Chondrocyte (in vitro differentiated cells): Measurements from ENCODE around the gene ADARB1. TPM values are rescaled to one million over a fixed set of nuclear protein-coding genes. Genes with fewer than 3 reads are reported as not detected.

Source experiments
- DNase-seq: peaks from one replicate; pipeline ENCODE4 v3.0.0; 2021; ENCODE audit warnings: mixed read lengths, low spot score
- H3K27ac Mint-ChIP-seq: one replicate; pipeline ENCODE4 v1.8.0; 2021; ENCODE audit warnings: mild to moderate bottlenecking, moderate library complexity, mixed read lengths; ENCODE audit not compliant: unreplicated experiment
- H3K27me3 Mint-ChIP-seq: 2 replicates; pipeline ENCODE4 v1.8.0; 2021; ENCODE audit warnings: low read depth, mixed read lengths
- H3K36me3 Mint-ChIP-seq: 2 replicates; pipeline ENCODE4 v1.8.0; 2021; ENCODE audit warnings: low read depth, mixed read lengths
- H3K4me1 Mint-ChIP-seq: 2 replicates; pipeline ENCODE4 v1.8.0; 2021; ENCODE audit warnings: low read depth, mild to moderate bottlenecking, mixed read lengths
- H3K4me3 Mint-ChIP-seq: one replicate; pipeline ENCODE4 v1.8.0; 2021; ENCODE audit warnings: mild to moderate bottlenecking, moderate library complexity, mixed read lengths; ENCODE audit not compliant: unreplicated experiment
- H3K9me3 Mint-ChIP-seq: 2 replicates; pipeline ENCODE4 v1.8.0; 2021; ENCODE audit warnings: low read depth, mixed read lengths
- total RNA-seq: library from RNA; stranded (reverse); gene quantifications from 3 replicates; pipeline ENCODE4 v1.2.1, GENCODE V29; 2021
- TF ChIP-seq, protein P1 (sequence below): fragments of 200-600 bp; sonication (generic); IDR thresholded peaks from 2 replicates; pipeline ENCODE4 v1.5.0; 2021; ENCODE audit warnings: antibody characterized with exemption, mild to moderate bottlenecking, moderate library complexity

Gene ADARB1
- total RNA-seq, 1 donor from 2014 or later, result 92.8 TPM

DNA sequence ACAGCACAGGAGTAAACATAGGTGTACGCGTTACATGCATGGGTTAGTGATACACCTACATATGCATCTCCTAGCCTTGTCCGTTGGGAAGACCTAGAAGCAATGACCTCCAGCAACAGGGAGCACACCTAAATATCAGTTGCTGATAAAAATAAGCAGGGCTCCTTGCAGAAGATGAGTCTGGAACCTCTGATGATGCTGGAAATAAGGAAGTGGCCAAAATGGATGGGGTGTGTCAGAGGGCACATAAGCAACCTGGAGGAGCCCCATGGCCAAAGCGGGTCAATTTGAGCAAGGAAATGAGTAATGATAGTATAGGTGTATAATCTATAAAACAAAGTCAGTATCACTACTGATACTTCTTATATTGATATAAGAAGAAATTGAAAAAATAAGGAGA lies 13.7 kb downstream of the ADARB1 start:
- Mint-ChIP-seq H3K36me3 (peaks cover 6% of the 10 kb centered on the region), H3K9me3 (no peaks in the 10 kb centered on the region), H3K4me3 (no peak overlapping the region), H3K4me1 (peaks cover 16% of the 10 kb centered on the region), H3K27ac (no peak overlapping the region), H3K27me3 (no peaks in the 10 kb centered on the region)
- TF ChIP-seq, protein P1, sequence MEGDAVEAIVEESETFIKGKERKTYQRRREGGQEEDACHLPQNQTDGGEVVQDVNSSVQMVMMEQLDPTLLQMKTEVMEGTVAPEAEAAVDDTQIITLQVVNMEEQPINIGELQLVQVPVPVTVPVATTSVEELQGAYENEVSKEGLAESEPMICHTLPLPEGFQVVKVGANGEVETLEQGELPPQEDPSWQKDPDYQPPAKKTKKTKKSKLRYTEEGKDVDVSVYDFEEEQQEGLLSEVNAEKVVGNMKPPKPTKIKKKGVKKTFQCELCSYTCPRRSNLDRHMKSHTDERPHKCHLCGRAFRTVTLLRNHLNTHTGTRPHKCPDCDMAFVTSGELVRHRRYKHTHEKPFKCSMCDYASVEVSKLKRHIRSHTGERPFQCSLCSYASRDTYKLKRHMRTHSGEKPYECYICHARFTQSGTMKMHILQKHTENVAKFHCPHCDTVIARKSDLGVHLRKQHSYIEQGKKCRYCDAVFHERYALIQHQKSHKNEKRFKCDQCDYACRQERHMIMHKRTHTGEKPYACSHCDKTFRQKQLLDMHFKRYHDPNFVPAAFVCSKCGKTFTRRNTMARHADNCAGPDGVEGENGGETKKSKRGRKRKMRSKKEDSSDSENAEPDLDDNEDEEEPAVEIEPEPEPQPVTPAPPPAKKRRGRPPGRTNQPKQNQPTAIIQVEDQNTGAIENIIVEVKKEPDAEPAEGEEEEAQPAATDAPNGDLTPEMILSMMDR, result no peak
- no peak for DNase-seq

DNA sequence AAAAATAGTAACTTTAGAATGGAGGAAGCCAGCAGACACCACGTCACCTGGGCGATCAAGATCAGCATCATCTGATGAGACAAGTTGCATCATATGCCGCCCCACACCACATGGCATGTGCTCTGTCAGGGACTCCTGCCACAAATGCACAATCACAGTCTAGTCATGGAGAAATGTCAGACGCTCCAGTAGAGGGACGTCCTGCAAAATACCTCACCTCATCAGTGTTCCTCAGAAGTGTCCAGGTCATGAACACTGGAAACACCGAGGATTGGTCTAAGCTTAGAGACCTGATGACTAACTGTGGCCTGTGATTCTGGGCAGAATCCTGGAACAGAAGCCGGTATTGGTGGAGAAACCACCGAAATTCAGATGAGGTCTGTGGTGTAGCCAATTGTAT lies 14.3 kb downstream of the ADARB1 start:
- Mint-ChIP-seq H3K36me3 (peaks cover 6% of the 10 kb centered on the region), H3K27ac (no peak overlapping the region), H3K4me3 (no peak overlapping the region), H3K27me3 (no peaks in the 10 kb centered on the region), H3K4me1 (peaks cover 16% of the 10 kb centered on the region), H3K9me3 (no peaks in the 10 kb centered on the region)
- DNase-seq, result no peak
- TF ChIP-seq, protein P1, result no peak

DNA sequence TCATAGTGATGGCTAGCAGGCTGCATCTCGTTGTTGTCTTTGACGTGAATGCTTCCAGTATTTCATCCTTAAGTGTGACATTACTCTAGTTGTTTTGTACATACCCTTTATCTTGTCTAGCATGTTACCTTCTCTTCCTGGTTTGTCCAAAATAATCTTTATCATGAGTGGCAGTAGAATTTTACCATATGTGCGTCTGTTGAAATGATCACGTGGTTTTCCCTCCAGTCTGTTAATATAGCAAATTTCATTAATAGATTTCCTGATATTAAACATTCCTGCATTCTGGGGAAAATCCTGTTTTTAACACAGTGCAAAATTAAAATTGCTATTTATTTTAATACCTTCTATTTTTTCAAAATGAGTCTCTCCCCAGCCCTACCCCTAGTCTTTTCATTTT lies 15.6 kb downstream of the ADARB1 start:
- peaks cover 15% of the 10 kb centered on the region for H3K4me1 Mint-ChIP-seq
- H3K27me3 Mint-ChIP-seq, result no peaks in the 10 kb centered on the region
- peaks cover 4% of the 10 kb centered on the region for H3K36me3 Mint-ChIP-seq
- TF ChIP-seq, protein P1, result no peak
- DNase-seq, result no peak
- H3K27ac Mint-ChIP-seq, result no peak overlapping the region
- H3K9me3 Mint-ChIP-seq, result no peaks in the 10 kb centered on the region
- H3K4me3 Mint-ChIP-seq, result no peak overlapping the region

DNA sequence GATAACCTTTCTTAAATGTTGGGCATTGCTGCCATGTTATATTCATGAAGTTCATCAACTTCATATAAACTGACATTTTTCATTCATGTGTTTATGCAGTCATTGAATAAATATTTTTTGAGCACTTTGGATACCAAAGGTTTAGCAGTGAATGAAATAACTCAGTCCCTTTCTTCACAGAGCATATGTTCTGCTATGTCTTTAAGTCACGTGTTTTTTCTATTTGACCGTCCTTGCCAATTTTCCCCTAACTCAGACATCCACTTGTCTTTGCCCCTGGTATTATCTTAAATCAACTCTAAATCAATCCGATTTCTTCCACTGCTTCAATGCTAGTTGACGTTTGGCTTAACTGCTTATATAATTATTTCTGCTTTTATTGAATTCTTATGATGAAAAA lies 16.6 kb downstream of the ADARB1 start:
- H3K4me1 Mint-ChIP-seq, result peaks cover 12% of the 10 kb centered on the region
- H3K9me3 Mint-ChIP-seq, result no peaks in the 10 kb centered on the region
- peaks cover 2% of the 10 kb centered on the region for H3K36me3 Mint-ChIP-seq
- H3K4me3 Mint-ChIP-seq, result no peak overlapping the region
- TF ChIP-seq, protein P1, result no peak
- no peaks in the 10 kb centered on the region for H3K27me3 Mint-ChIP-seq
- no peak overlapping the region for H3K27ac Mint-ChIP-seq
- no peak for DNase-seq

DNA sequence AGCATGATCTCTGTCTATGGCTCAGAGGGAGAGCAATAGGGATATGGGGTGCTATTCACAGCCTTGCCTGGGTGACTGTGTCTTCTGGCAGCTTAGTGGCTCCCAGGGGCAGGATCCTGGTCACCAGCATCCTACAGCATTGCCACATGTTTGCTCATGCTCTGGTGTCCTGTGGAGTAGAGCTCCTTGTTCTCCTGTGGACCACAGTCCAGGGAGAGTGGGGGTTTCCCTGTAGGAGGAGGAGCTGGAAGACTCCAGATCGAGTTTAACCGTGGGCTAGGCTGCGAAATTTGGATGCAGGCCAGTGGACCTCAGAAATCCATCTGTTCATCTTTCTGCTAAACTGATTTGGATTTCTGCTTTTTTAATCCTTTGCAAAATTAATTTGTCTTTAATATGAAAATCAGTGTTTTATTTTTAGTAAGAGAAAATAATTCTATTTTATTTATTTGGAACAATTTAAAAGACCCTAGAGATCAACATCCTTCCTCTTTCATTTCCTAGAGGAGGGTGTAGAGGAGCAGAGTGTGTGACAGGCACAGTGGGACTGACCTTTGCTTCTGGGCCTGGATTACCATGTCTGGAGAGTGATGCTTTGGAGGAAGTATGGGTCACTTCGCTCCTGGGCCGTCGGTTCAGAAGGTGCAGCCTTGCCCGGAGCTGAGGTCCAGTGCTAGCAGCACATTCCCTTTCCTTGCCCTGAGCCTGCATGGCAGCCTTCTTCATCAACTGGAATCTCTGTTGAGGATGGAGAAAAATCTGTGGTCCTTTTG lies 17.4 kb downstream of the ADARB1 start:
- H3K4me3 Mint-ChIP-seq, result no peak overlapping the region
- TF ChIP-seq, protein P1, result no peak
- H3K9me3 Mint-ChIP-seq, result no peaks in the 10 kb centered on the region
- peaks cover 15% of the 10 kb centered on the region for H3K4me1 Mint-ChIP-seq
- H3K36me3 Mint-ChIP-seq, result peaks cover 2% of the 10 kb centered on the region
- H3K27me3 Mint-ChIP-seq, result no peaks in the 10 kb centered on the region
- DNase-seq, result no peak
- no peak overlapping the region for H3K27ac Mint-ChIP-seq
